GM18507 (cell line): Measurements from ENCODE around the gene USP36.

Experiments
- DNase-seq: peaks from one replicate; pipeline ENCODE4 v3.0.0; 2011; ENCODE audit warnings: low read depth; ENCODE audit not compliant: insufficient read length; ENCODE audit errors: extremely low spot score
- FAIRE-seq: peaks from 2 replicates; lab custom pipeline; 2011; peaks lifted over from hg19 to GRCh38; lab: Jason Lieb, UNC

The USP36 gene

DNA sequence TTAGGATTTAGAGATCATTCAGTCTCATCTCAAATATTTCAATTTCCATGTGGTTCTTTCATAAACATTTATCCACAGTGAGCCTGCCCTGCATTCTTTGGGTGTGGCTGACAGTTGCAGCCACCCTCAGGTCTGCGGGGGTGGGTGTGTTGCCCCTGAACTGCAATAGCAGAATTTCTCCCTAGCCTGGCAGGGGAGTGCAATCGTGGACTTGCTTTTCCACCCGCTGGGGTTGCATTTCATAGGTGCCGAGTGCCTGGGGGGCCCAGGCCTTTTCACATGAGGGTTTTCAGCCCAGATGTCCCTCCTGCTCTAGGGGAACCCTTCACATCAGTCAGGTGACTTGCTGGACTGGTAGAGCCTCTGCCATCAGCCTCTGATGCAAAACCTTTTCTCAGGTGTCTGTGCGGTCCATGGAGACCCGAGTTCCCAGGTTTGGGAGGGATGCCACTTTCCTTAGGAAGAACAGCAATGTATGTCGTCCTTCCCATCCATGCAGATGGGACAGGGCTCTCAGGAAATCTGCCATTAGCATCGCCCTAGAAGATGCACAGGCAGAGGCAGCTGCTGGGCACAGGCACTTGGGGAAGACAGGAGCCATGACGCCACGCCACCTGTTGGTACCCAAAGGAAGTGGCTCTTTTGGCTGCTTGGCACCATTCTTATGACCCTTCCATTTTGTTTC, 2.4 kb upstream of the USP36 start:
- peak; percentile 20 for DNase-seq
- peak; percentile 55 for FAIRE-seq

DNA sequence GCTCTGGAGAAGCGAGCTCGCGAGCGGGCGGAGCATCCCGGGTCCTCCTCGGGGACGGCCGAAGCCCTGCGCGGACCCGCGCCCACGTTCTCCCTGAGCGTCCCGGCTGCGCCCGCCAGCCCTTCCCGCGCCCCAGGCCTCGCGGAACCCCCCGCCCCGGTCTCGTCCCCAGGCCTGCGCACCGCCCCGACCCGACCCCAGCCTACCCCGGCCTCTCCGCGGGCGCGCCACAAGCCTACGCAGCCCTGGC, 159 bp downstream of the USP36 start:
- DNase-seq, result no peak
- FAIRE-seq, result no peak

DNA sequence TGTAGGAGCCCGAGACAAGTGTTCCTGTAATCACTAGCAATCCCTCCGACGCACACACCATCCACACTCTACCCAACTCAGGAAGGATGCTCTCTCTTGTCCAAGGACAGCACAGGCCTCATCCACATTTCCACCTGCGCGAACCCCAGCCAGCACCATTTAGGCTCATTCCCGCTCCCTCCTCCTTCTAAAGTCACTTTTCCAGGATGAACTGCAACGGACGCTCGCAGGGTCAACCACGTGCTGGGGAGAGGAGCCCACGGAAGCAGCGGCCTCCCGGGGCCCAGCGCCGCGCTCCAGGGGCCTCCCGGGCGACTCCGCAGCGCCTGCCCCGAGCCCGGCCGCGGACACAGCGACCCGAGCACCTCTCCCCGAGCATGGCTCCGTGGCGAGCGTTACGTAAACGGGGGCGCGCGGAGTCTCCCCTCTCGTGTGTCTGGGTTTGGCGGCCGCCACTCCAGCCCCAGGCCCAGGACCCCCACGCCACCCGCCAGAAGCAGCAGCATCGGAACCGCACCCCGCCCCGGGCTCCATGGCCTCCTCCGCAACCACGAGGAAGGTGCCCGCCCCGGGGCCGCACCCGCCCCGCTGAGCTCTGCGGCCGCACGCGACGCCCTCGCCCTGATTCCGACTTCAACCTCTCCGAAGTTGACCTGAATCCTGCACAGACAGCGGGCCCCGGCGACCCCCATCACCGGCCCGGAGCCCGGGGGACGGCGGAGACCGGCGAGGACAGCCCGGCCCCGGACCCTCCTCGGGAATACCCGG, 668 bp downstream of the USP36 start:
- no peak for DNase-seq
- FAIRE-seq, result no peak

DNA sequence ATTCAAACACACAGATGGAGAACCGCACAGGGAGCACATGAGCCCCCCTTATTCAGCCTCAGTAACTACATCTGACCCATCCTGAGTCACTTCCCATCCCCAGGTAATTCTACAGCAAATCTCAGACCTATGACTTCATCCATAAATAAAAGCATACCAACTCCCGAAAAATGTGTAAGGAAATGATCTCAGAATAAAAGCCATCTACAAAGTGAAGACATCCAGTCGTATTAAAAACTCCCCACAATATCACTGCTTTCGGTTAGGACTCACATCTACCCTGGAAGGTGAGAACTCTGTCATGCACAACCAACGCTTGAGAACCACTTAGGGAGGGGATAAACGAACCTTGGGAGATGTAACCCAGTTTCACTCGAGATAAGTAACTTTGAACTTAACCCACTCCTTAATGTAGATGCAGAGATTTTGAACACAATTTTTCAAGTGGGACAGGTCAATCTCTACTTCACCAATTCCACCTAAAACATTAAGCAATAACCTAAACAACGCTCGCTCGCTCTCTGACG, 1.3 kb downstream of the USP36 start:
- peak; percentile 36 for FAIRE-seq
- DNase-seq, result no peak

DNA sequence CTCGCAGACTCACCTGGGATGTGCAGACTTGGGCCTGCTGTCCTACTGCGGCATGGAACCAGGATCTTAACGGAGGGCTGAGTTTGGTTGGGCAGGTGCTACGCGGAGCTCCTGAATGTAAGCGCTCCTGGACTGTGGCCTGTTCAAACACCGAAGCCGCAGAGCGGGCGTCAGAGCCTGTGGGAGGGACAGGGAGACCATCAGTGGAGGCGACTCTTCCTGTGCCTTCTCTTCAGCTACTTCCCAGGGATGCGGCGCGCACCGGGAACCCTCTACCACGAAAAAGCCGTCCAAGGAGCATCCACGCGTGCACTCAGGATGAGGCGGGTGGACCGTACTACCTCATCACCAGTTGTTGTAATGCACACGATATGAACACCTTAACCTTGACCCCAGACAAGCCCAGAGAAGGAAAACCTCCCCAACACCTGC, 2.0 kb downstream of the USP36 start:
- FAIRE-seq, result no peak
- no peak for DNase-seq

DNA sequence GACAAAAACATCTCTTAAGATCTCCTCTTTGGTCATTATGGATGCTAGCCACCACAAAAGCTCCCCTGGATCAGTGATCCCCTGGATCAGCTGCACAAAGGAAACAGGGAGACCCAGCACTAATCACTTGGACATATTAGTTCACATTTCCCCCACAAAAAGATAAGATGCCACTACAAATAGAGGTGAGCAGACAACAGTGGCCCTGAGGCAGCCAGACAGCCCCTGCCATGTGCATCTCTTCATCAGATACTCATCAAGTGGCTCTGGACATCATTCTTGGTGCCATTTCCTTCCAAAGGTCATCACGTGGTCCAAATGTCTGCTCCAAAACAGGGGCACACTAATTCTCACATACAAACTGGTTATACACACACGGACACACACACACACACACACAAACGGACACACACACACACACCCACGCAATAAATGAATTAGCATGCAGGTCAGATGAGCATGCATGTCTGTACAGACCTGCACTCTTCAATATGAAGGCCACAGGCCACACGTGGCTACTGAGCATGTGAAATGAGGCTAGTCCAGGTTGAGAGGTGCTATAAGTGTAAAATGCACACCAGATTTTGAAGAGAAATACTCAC, 4.1 kb downstream of the USP36 start:
- FAIRE-seq (no peak), DNase-seq (no peak)

DNA sequence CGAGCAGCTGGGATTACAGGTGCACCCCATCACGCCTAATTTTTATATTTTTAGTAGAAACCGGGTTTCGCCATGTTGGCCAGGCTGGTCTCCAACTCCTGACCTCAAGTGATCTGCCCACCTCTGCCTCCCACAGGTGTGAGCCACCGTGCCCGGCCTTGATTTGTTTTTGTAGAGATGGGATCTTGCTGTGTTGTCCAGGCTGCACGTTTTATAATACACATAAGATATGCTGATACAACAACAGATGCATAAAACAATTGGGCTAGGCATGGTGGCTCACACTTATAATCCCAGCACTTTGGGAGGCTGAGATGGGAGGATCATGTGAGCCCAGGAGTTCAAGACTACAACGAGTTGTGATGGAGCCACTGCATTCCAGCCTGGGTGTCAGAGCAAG, 6.0 kb downstream of the USP36 start:
- no peak for DNase-seq
- no peak for FAIRE-seq

DNA sequence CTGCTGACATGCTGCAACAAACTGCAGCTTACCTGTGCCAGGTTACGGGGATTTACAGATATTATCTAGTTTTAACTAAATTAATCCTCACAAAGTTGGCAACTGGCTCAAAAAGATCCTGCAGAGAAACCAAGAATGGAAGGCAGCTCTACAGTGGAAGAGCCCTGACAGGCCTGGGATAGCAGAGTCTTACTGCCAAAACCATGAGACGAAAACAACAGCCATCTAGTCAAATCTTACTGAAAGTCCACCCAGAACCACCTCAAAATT, 8.1 kb downstream of the USP36 start:
- FAIRE-seq, result no peak
- DNase-seq, result no peak

DNA sequence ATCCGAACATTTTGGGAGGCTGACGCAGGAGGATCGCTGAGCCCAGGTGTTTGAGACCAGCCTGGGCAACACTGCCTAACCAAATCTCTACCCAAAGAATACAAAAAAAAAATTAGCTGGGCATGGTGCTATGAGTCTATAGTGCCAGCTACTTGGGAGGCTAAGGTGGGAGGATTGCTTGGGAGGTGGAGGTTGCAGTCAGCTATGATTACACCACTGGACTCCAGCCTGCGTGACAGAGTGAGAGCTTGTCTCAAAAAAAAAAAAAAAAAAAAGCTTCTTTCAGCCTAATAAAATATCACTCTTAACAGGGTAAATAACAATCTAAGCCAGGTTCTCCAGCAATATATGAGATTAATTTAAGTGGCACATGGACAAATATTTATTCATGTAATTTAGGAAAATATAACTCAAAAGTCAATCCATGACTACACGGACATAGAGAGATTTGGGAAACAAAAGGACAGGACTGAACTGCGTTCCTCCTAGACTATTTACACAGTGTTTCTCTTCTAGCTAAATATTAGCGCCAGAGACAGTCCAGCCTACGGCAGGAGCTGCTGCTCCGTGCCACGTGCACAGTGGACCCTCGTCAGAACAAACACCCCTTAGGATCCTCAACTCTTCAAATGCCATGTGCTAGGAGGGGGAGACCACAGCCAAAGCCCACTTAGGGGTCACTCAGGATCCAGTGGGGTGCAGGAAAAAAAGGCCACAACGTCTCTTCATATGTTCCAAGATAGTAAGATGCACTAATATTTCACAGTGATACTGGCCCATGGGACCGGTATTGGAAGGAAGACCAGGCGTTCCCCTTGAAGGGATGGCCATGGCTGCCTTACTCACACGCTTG, 8.7 kb downstream of the USP36 start:
- FAIRE-seq (no peak), DNase-seq (no peak)

DNA sequence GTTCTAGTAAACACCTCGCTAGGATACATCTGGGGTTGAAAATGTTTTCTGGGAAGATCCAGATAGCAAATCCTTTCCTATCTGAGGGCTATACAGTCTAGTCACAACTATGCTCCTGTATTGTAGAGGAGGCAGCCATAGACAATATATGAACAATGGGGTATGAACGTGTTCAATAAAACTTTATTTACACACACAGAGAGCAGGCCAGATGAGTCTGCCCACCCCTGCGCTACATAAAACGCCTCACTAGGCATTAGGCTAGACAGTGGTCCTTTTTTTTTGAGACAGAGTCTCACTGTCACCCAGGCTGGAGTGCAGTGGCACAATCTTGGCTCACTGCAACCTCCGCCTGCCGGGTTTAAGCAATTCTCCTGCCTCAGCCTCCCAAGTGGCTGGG, 11.1 kb downstream of the USP36 start:
- DNase-seq (no peak), FAIRE-seq (no peak)

DNA sequence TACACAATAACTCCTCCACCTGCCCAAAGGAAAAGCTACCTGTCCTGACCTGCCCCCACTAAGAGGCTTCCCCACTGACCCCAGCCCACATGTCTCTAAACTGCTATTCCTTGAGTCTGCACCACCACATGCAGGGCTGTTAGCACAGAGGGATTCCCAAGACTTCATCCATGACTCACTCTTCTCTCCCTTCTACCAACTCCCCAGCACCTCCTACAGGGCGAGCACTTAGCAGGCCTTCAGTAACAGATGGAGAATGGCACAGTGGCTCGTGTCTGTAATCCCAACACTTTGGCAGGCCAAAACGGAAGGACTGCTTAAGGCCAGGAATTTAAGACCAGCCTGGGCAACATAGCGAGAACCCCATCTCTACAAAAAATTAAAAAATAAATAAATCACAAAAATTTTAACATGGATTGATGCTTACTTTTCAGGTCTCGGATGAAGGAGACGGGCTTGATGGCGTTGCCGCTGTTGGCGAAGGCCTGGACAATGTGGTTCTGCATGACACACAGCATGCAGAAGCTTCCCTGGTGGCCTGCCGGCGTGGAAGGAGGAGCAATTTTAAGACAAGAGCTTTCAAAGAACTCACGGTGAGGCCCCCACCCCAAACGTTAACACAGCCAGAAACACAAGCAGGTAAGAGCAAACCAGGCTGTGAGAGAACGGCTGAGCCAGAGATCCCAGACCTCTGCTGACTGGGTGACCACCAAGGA, 12.0 kb downstream of the USP36 start:
- no peak for FAIRE-seq
- no peak for DNase-seq

DNA sequence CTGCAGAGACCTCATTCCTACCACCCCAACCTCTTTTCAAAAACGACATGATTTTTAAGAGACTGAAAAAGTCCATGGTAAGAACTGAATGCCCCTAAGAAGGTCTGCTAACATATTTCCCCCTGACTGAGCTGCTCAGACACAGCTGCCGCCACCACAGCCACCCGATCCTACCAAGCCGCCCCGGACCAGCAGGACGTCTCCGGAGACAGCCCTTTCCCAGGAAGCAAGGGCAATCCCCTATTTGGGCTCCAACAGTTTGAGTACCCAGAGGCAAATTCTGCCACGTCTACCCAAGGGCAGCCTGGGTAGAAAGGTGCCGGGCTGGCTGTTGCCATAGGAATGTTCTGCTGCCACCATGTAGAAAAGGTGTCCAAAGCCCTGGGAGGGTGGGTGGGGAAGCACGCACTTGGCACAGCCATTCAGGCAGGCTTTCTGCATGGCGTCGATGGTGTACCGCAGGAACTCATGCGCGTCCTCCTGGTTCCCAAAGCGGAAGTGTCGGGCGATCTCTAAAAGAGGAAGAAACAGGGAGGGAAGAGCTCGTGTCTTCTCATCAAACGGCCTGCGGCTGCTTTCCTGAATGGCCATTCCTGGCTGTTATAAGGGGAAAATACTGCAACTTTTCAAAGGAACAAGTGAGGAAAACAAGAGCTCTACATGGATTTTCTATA, 13.6 kb downstream of the USP36 start:
- DNase-seq (no peak), FAIRE-seq (no peak)

DNA sequence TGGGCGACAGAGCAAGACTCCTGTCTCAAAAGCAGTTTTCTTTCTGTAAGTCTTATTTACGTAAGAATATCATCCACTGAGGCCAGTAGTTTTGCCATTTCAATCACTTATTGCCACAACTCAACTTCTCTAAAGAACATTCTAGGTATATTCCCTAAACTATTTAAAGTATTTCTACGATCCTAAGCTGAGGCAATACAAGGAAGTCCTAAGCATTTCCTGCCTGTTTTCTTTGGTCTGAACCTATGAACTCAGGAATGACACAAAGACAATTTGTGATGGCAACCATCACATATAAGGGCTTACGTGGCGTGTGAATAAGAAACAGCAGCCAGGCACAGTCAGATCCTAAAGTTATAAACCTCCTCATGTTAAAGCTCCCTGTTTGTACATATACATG, 14.2 kb downstream of the USP36 start:
- FAIRE-seq, result no peak
- DNase-seq, result no peak

DNA sequence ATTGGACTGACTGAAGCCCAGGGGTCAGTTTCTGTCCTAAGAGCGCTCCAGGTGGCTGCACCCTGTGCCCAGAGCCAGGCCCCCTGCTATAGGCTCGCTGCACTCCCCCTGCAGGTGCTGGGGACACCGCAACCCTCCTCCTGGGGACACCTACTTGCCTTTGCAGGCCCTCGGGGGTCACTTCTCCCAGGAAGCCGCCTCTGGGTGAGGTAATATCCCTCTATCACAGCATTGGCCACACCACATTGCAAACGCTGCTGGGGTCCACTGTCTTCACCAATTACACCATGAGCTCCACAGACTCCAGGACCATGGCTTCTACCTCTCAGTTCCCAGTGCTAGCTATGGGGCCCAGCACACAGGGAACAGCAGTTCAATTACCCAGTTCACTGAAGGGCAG, 14.9 kb downstream of the USP36 start:
- FAIRE-seq (no peak), DNase-seq (no peak)

DNA sequence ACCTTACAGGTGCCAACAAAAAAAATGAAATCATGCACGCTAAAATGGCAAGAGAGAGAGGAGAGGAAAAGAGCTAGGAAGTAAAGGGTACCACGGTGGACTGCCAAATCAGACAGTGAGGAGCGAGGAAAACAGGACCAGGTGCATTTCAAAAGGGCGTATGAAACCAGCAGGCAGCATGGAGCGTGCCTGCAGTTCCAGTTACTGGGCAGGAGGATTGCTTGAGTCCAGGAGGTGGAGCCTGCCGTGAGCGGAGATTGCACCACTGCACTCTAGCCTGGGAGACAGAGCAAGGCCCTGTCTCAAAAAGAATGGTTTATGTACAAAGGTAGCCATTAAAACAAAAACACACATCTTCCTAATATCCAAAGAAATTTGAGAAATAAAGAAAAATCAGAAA, 16.4 kb downstream of the USP36 start:
- DNase-seq (no peak), FAIRE-seq (no peak)

DNA sequence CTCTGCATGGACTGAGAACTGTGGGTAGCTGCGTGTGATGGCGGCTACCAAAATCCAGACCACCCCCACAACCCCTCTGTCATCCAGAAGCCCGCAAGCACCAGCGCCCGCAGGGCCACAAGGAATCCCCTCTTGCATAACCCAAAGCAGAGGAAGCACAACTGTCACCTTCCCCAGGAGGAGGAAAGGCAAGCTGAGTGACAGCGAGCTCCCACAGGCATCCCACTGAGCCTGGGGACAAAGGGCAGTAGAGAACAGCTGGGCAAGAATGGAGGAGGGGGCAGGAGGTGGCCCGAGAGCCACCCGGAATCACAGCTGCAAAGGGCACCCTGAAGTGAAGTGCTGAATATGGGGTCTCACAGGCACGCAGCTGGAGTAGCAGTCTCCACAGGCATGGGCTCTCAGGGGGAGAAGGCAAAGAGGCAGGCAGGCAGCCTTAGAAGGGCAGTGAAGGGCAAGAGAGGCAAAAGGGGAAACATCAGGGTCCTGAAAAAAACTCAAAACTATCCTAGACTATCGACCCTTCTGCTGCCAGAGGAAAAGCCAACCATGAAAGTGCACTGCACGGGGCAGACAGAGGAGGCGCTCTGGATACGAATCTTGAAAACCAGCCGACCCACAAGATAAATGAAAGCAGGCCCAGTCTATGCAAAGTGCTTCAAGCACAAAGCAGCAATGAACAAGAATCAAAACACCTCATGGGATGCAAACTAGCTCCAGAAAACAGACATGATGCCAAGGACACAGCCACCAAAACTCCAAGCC, 17.1 kb downstream of the USP36 start:
- FAIRE-seq (no peak), DNase-seq (no peak)

DNA sequence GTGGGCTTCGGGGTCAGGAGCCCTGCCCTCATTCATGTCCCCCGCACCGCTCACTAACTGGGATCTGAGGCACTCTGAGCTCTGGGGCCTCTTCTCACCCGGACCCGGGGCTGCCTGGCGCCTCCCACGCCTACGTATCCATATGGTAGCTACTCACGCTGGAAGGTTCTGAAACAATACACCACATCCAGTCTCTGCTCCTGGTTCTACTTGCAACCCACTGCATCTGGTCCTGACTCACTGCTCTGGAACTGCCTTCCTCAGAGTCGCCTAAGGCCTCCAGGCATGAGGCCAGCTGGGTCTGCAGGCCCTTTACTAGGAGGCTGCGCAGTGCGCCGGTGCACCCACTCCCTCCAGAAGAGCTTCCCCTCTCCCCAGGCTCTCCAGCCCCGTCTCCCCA, 18.1 kb downstream of the USP36 start:
- FAIRE-seq (no peak), DNase-seq (no peak)

DNA sequence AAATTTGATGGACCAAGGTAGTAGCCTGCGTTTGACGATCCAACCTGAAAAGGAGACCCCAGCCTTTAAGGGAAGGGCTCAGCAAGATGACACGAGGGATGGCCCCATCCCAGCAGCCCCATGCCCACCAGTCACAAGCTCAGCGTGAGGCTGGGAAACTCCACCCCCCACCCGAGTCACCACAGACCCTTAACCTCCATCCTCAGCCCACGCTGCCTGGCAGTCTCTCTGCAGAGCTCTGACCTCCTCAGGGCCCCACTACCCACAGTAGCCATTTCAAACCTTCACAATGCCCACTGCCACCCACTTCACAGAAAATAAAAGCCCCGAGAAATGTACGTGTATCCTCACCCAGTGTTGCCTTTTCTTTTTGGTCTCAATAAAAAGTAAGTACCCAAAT, 18.7 kb downstream of the USP36 start:
- FAIRE-seq (no peak), DNase-seq (no peak)

DNA sequence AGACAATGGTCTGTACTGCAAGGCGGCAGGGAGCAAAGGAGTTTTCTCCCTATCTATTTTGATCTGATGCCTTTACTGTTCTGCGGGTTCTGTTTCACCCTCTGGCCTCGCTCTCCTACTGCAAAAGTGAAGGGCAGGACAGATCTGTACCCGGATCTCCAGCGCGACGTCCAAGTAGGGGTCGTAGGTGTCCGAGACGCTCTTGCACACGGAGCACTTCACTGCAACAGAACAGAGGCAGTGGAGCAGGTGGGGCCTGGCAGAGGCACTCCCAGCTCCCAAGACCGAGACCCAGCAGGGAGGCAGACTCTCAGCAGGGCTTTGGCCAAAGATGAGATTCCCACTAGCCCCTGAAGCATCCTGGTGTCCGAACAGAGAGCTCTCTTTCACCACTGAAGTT, 19.8 kb downstream of the USP36 start:
- DNase-seq (no peak), FAIRE-seq (no peak)
